Thyroid gland (tissue), 4 donors: ENCODE data around the gene ASB9. TPM values are rescaled to one million over a fixed set of nuclear protein-coding genes. Genes with fewer than 3 reads are reported as not detected.
"Not testable (repeated sequence)": the region's sequence is repeated elsewhere in the genome, so short reads cannot be mapped to it uniquely, and the experiment has no call there.

Experiments
- DNase-seq, 2 donors: peaks; one replicate each; pipeline ENCODE4 v3.0.0-alpha.2; 2019
- H3K27ac ChIP-seq, 3 donors: fragments of 200-600 bp; sonication (generic); 1 replicate in 2 of 3; 2 replicates in 1 of 3; pipeline ENCODE4 v1.5.1; 2016 to 2019; ENCODE audit warnings: mild to moderate bottlenecking in 1 of 3, moderate library complexity in 1 of 3
- H3K27me3 ChIP-seq: fragments of 200-600 bp; sonication (generic); one replicate; pipeline ENCODE4 v1.5.1; 2019
- H3K36me3 ChIP-seq, 2 donors: fragments of 200-600 bp; sonication (generic); one replicate each; pipeline ENCODE4 v1.5.1; 2016 to 2019
- H3K4me1 ChIP-seq, 2 donors: fragments of 200-600 bp; sonication (generic); one replicate each; pipeline ENCODE4 v1.5.1; 2017 to 2019
- H3K4me3 ChIP-seq, 3 donors: fragments of 200-600 bp; sonication (generic); replicated peaks in 1 of 3; 1 replicate in 2 of 3; 2 replicates in 1 of 3; pipeline ENCODE4 v1.5.1; 2016; ENCODE audit warnings: mild to moderate bottlenecking in 1 of 3
- H3K9me3 ChIP-seq: fragments of 200-600 bp; sonication (generic); one replicate; pipeline ENCODE4 v1.5.1; 2017
- CTCF ChIP-seq, 6 experiments: fragments of 200-600 bp in 3 of 6; fragments of 450-650 bp in 3 of 6; sonication (generic) in 3 of 6; IDR thresholded peaks; one replicate each; pipeline ENCODE4 v1.5.1; 2016 to 2019; ENCODE audit warnings: antibody characterized with exemption in 6 of 6, mild to moderate bottlenecking in 2 of 6, inconsistent platforms in 1 of 6, moderate library complexity in 1 of 6
- POLR2A ChIP-seq, 2 donors: fragments of 450-650 bp; IDR thresholded peaks; one replicate each; pipeline ENCODE4 v1.6.1; 2017; ENCODE audit warnings: antibody characterized with exemption in 2 of 2, mild to moderate bottlenecking in 2 of 2, moderate library complexity in 1 of 2
- WGBS, 2 donors: methylation state at CpG; one replicate each; pipeline ENCODE4 v1.1.5; 2017; 5-methylcytosine and 5-hydroxymethylcytosine counted together
- intact Hi-C: fragments of 100-400 bp; cut with DNase I; formaldehyde crosslinking; loops from one replicate; pipeline ENCODE4 v1.15.1; 2023
- total RNA-seq, 4 donors: library from RNA; depleted of rRNA; stranded (reverse); fragments of >200 nt; gene quantifications; one replicate each; pipeline ENCODE4 v1.2.3, GENCODE V29; 2016

Gene ASB9
- total RNA-seq, 4 donors from 2014 or later = 1.4 to 3.0 (median 2.2) TPM

- no peak overlapping the region for H3K27ac ChIP-seq
- 72 to 97% methylated on average over 2 of the region's 2 CpGs for WGBS, 2 donors
- peaks cover 11 to 14% of the 10 kb centered on the region in 2 donors for H3K4me1 ChIP-seq
- no peak for TF ChIP-seq POLR2A (IDR thresholded peaks at IDR 0.05)
- TF ChIP-seq CTCF (IDR thresholded peaks at IDR 0.05) = no peak
- intact Hi-C loops = no loop called here
- H3K36me3 ChIP-seq = no peaks in the 10 kb centered on the region
- H3K27me3 ChIP-seq = no peaks in the 10 kb centered on the region
- no peak overlapping the region for H3K4me3 ChIP-seq
- DNase-seq = no peak
- H3K9me3 ChIP-seq = no peaks in the 10 kb centered on the region
Measured at GRCh38 chrX:15200871-15201270, 69.0 kb downstream of the ASB9 start.

- H3K27ac ChIP-seq, DNase-seq, H3K9me3 ChIP-seq, H3K36me3 ChIP-seq, H3K4me1 ChIP-seq, H3K4me3 ChIP-seq, H3K27me3 ChIP-seq, intact Hi-C loops: not testable (repeated sequence)
- 98 to 99% methylated on average over 2 of the region's 2 CpGs for WGBS, 2 donors
Measured at GRCh38 chrX:15198608-15199202, 71.2 kb downstream of the ASB9 start.

GRCh38 chrX:15194146-15194545, 75.7 kb downstream of the ASB9 start:
- Histone ChIP-seq H3K4me1 (no peaks in the 10 kb centered on the region), H3K36me3 (no peaks in the 10 kb centered on the region), H3K4me3 (no peak overlapping the region), H3K27ac (no peak overlapping the region), H3K9me3 (no peaks in the 10 kb centered on the region), H3K27me3 (no peaks in the 10 kb centered on the region)
- intact Hi-C loops = no loop called here
- no peak for DNase-seq
- WGBS, 2 donors = 45 to 58% methylated on average over 3 of the region's 3 CpGs
- TF ChIP-seq CTCF (IDR thresholded peaks at IDR 0.05) (no peak), POLR2A (IDR thresholded peaks at IDR 0.05) (no peak)

Other genes with a start within 250 kb of the ASB9 start
- gene ASB11, start 45.6 kb upstream of the ASB9 start, total RNA-seq = under 1 TPM in 1 of 4 donors, not detected in 3; 0.20 TPM
- gene PIGA, start 65.4 kb upstream of the ASB9 start, total RNA-seq = 10 to 100 TPM; 12.1 to 27.2 (median 15.4) TPM
- gene VEGFD, start 114.3 kb upstream of the ASB9 start, total RNA-seq = 1 to 10 TPM; 1.7 to 7.4 (median 1.9) TPM
- 10 to 100 TPM; 32.9 to 70.2 (median 48.8) TPM for gene PIR, start 223.2 kb upstream of the ASB9 start, total RNA-seq
- 1 to 10 TPM; 1.3 to 8.0 (median 3.4) TPM for gene BMX, start 230.7 kb upstream of the ASB9 start, total RNA-seq